Activated CD4-positive, CD25-positive, alpha-beta regulatory T cell treated with anti-CD3 and anti-CD28 coated beads, Interleukin-2, amount 50 U/mL, for 24 hours (primary cell): Measurements from ENCODE around the gene MAN2B1.

ENCODE experiments used
- ATAC-seq, 2 donors: fragments of 150-1000 bp; cut with Tn5 transposase; one replicate each; pipeline ENCODE4 v1.10.0; 2021; ENCODE audit warnings: mild to moderate bottlenecking in 1 of 2, moderate library complexity in 1 of 2

Gene MAN2B1

DNA sequence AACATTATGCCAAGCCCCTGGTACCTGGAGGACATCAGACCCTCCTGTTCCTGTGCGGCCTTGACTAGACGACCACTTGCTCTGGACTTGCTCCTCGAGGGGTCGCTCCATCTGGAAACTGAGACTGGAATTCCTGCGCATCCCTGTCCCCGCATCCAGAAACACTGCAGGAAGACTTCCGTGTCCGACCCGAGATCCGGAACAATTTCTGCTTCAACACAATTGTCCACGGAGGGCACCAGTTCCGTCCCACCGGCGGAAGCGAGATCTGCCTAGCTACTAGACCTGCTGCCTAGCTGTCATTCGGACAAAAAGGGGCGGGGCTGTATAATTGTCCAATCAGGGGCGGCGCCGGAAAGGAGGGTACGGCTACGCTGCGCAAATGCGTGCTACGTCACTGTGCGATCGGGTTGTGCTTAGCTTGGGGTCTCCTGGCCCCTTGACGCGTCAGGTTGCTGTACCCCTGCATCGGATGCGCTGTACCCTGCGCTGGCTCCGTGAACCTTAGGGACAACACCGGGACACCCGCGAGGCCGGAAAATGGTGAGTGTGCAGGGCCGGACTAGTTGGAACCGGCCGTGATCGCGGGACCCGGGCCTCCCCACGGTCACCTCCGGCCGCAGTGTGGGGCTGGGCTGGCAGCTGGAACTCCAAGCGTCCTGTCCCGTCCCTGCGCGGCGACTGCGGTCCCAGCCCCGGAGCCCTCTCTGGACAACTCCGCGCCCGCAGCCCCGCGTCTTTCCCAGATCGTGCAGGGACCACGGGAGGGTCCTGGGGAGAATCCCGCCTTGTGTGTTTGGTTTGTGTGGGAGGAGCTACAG is 55.8 kb downstream of the MAN2B1 start, which contains the start of the genes ZNF490 and ZNF791:
ZNF490 (minus strand) TSS at position 274 of the 821 bp plus-strand sequence; CDS start at position 141, 133 bp downstream.
ZNF791 (plus strand) TSS at position 381 of the 821 bp plus-strand sequence; CDS start at position 541, 160 bp downstream.
- peak; percentile 97 to 98 for ATAC-seq

DNA sequence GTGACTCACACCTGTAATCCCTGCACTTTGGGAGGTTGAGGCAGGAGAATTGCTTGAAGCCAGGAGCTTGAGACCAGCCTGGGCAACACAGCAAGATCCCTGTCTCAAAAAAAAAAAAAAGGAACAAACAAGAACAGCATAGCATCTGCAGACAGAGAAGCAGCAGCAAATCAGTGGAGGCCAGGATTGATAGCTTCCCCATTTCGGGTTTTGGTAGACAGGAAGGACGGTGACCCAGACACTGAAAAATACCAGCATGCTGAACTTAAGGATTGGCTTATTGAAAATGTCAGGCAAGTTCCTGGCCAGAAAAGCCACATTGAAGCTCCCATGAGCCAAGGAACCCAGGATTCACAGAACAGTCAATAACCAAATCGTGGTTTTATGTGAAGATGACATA is 58.9 kb downstream of the MAN2B1 start:
- no peak for ATAC-seq

DNA sequence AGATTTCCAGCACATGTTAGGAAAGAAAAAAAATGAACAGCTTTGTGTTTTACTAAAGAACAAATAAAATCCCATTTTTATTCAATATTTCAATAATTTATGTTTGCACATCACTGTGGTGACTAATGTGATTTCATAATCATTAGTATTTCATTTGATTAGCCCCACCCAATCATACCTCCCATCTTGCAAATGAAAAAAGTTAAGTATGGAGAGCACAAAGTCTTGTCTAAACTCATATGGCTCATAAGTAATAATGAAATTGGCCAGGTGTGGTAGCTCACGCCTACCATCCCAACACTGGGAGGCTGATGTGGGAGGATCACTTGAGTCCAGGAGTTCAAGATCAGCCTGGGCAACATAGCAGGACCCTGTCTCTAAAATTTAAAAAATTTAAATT is 59.7 kb downstream of the MAN2B1 start:
- ATAC-seq = no peak

DNA sequence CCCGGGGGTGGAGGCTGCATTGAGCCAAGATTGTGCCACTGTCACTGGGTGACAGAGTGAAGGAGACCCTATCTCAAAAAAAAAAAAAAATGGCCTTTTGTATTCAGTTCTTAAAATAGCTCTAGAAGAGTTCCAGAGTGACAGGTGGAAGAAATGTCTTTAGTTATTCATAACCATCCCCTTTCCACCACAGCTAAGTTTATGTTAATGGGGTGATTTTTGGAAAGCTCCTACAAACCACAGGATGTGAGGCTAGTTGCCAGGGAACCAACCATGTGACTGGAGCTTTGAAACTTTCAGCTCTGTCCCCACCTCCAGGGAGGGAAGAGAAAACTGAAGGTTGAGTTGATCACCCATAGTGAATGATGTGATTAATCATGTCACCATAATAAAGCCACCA is 62.8 kb downstream of the MAN2B1 start:
- peak; percentile 95 to 99 for ATAC-seq

DNA sequence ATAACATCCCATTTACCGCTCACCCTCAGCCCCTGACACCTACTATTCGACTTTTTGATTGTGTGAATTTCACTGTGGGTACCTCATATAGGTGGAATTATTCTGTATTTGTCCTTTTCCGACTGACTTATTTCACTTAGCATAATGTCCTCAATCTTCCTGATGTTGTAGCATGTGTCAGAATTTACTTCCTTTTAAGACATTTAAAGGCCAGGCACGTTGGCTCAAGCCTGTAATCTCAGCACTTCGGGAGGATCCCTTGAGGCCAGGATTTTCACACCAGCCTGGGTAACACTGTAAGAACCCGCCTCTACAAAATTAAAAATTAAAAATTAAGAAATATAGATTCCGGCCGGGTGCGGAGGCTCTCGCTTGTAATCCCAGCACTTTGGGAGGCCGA is 68.9 kb downstream of the MAN2B1 start:
- ATAC-seq = no peak

DNA sequence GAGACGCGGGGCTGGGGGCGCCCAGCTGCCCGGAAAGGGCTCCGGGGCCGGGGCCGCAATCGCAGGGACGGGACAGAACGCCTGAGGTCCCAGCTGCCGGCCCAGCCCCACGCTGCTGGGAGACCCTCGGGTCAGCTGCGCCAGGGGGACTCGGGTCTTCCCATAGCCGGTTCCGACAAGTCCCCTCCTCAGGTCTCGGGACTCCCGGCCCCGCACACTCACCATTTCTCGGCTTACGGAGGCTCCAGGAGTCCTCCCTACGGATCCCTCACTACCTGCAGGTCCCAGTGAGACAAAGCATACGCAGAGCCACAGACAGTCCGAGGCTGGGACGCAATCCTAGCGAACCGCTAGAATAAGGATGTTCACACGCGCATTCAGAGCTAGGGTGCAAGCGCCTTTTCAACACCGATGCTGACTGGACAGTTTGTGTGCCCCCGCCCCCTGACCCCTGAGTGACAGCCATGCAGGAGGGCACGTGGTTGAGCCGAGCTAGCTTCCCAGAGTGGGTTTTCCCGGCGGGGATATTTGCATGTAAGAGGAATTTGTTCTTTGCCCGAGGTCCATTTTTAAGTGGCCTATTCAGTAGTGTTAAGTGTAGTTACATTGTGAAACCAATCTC is 69.5 kb downstream of the MAN2B1 start:
- ATAC-seq = no peak
